ENCODE measurements around the gene MIOX. TPM values are rescaled to one million over a fixed set of nuclear protein-coding genes. Genes with fewer than 3 reads are reported as not detected.

The MIOX gene
- total RNA-seq (2012; rRNA removed), result not detected in 2 replicates

DNA sequence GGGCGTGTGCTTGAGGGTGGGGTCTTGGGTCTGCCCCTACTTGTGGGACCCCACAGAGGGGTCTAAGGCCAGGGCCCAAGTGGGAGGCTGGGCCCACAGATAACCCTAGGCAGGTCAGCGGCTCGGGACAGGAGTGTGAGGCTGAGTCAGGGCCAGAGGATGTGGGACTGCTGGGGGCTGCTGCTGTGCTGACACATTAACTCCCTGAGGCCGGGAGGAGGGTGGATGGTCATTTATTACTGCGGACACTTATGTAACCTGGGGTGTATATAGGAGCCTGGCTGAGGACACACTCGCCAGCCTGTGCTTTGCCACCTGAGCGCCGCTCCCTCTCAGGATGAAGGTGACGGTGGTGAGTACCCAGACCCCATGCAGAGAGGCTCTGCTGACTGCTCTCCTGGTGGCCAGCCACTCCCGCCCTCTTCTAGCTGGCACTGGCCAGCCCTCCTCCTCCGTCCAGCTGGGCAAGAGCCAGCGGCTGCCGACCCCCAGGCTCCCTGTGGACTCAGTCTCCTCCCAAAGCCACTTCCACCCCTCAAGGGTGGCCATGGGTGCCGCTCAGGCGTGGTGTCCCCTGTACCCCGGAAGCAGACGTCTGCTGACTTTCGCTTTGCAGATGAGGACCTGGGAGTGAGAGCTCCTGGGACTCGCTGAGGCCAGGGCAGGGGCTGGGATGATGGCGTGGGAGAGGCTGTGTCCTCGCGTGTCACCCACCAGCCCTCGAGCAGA, at the start of gene MIOX:
TSS of gene MIOX (plus strand) at position 299 of the 729 bp plus-strand sequence. CDS start at position 338, 39 bp downstream.
- no peak within 1 kb of the TSS for H3K4me3 ChIP-seq (ENCODE audit: low read length)

DNA sequence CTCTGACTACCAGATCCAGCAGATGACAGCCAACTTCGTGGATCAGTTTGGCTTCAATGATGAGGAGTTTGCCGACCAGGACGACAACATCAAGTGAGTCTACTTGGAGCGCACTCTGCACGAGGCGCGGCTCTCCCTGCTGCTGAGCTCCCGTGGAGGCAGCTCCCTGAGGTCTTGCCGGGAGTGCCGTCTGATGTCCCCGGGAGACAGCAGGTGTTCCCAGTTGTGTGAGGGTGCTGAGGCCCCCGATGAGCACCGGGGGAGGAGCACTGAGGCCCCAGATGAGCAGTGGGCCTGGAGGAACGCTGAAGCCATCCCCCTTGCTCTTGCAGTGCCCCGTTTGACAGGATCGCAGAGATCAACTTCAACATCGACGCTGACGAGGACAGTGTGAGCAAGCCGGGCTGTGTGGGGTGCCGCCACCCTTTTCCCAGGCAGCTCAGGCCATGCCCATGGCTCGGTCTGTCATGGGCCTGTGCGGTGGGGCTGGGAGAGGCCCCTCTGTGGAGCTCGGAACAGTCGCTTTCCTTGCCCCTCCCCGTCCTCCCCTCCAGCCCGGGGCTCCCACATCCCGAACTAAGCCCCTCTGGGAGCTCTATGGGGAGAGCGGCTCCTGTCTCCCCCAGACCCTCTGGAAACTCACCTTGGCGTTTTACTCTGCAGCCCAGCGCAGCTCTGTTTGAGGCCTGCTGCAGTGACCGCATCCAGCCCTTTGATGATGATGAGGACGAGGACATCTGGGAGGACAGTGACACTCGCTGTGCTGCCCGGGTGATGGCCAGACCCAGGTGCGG, 49.0 kb upstream of the MIOX start:
- no peak overlapping the region for H3K9ac ChIP-seq (ENCODE audit: low read depth, low read length)
- H3K4me3 ChIP-seq (ENCODE audit: low read length), result no peak overlapping the region
- no peak overlapping the region for H3K4me2 ChIP-seq (ENCODE audit: low read length)
- H3K4me1 ChIP-seq (ENCODE audit: control insufficient read depth, insufficient read depth, low read length), result no peaks in the 10 kb centered on the region
- H3K36me3 ChIP-seq (ENCODE audit: insufficient read depth, low read length), result peaks cover 67% of the 10 kb centered on the region
- no peaks in the 10 kb centered on the region for H3K9me3 ChIP-seq (replicated peaks; ENCODE audit: low read length)
- H3K27me3 ChIP-seq (ENCODE audit: control insufficient read depth, insufficient read depth, low read length), result no peaks in the 10 kb centered on the region

More for the DNA sequence above, at the start of gene MIOX:
- H3K27me3 ChIP-seq (ENCODE audit: control insufficient read depth, insufficient read depth, low read length), result peaks cover 15% of the 10 kb centered on the region
- H3K9me3 ChIP-seq (replicated peaks; ENCODE audit: low read length), result no peaks in the 10 kb centered on the region
- H3K36me3 ChIP-seq (ENCODE audit: insufficient read depth, low read length), result no peaks in the 10 kb centered on the region
- no peak within 1 kb of the TSS for H3K9ac ChIP-seq (ENCODE audit: low read depth, low read length)
- H3K4me2 ChIP-seq (ENCODE audit: low read length), result no peak within 1 kb of the TSS
- peaks cover 6% of the 10 kb centered on the region for H3K4me1 ChIP-seq (ENCODE audit: control insufficient read depth, insufficient read depth, low read length)

DNA sequence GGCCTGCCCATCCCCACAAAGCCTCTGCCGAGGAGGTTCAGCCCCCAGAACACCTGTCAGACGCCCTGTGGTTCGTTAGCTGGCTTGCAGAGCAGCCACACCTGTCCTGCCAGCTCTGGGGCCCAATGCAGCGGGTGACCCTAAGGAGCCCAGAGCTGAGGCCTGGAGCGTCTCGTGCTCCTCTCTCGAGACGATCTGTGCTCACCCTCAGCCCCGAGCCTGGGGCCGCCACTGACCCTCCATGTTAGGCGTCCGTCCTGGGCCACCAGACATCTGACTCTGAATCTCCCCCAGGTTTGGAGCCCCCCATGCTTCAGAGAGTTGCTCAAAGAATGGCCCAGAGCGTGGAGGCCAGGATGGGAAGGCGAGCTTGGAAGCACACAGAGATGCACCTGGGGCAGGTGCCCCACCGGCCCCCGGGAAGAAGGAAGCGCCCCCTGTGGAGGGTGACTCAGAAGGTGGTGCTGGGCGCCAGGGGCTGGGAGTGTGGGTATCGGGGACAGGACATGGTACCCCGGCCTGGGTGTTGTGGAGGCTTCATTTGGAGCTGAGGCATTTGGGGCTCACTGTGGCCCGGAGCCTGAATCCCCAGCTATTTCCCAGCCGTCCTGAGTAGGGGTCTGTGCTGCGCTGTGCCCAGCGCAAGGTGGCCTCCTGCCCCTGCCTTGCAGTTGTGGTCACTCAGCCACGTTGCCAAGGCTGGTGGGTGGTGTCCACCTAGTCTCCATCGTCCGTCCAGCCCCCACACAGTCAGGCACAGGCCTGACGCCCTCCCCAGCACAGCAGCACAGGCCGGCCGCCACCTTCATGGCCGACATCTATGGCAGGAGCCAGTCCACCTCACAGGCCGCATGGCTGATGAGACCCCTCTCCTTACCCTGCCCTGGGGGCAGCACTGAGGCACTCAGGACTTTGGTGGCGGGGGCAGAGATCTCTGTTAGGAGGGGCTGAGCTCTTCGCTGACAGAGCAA, 48.1 kb upstream of the MIOX start:
- no peaks in the 10 kb centered on the region for H3K27me3 ChIP-seq (ENCODE audit: control insufficient read depth, insufficient read depth, low read length)
- no peaks in the 10 kb centered on the region for H3K9me3 ChIP-seq (replicated peaks; ENCODE audit: low read length)
- H3K36me3 ChIP-seq (ENCODE audit: insufficient read depth, low read length), result peaks cover 64% of the 10 kb centered on the region
- H3K4me3 ChIP-seq (ENCODE audit: low read length), result no peak overlapping the region
- no peaks in the 10 kb centered on the region for H3K4me1 ChIP-seq (ENCODE audit: control insufficient read depth, insufficient read depth, low read length)
- no peak overlapping the region for H3K4me2 ChIP-seq (ENCODE audit: low read length)
- H3K9ac ChIP-seq (ENCODE audit: low read depth, low read length), result no peak overlapping the region

DNA sequence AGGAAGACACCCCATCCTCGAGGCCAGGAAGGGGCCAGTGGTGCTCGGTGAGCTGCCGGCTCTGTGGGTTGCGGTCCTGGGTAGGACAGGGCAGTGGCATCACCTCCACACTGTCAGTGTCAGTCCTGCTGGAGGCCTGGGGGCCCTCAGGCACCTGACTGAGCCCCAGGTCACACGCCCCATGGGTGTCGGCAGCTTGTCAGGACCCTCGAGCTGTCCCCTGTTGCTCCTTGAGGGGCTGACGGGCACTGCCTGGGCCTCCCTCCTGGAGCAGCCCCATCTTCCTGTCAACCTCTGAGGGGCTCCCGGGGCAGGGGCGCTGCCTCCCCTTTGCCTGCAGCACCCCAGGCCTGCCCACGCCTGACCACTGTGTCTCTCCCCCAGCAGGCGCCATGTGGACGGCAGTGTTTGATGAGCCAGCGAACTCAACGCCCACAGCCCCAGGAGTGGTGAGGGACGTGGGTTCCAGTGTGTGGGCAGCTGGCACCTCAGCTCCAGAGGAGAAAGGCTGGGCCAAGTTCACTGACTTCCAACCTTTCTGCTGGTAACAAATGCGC, 47.3 kb upstream of the MIOX start:
- H3K4me2 ChIP-seq (ENCODE audit: low read length), result no peak overlapping the region
- no peaks in the 10 kb centered on the region for H3K9me3 ChIP-seq (replicated peaks; ENCODE audit: low read length)
- no peak overlapping the region for H3K4me3 ChIP-seq (ENCODE audit: low read length)
- H3K4me1 ChIP-seq (ENCODE audit: control insufficient read depth, insufficient read depth, low read length), result peaks cover 4% of the 10 kb centered on the region
- H3K27me3 ChIP-seq (ENCODE audit: control insufficient read depth, insufficient read depth, low read length), result no peaks in the 10 kb centered on the region
- H3K9ac ChIP-seq (ENCODE audit: low read depth, low read length), result no peak overlapping the region
- H3K36me3 ChIP-seq (ENCODE audit: insufficient read depth, low read length), result peaks cover 68% of the 10 kb centered on the region

DNA sequence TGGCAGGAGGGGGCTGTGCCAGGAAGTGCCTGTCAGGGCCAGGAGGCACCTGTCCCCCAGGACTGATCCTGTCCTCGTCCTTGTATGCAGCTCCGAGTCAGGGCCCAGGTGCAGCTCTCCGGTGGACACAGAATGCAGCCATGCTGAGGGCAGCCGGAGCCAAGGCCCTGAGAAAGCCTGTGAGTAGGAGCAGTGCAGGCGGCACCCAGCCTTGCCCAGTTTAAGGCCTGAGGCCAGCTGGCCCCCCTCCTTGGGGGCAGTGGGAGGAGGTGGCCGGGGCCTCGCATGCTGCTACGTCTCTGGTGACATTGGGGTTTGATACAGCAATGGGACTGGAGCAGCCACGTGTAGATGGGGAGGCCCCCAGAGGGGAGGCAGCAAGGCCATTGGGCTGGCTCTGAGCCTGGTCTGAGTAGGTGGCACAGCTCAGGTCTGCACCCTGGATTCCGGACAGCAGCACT, 46.8 kb upstream of the MIOX start:
- no peak overlapping the region for H3K4me3 ChIP-seq (ENCODE audit: low read length)
- H3K9me3 ChIP-seq (replicated peaks; ENCODE audit: low read length), result no peaks in the 10 kb centered on the region
- H3K9ac ChIP-seq (ENCODE audit: low read depth, low read length), result no peak overlapping the region
- H3K4me2 ChIP-seq (ENCODE audit: low read length), result no peak overlapping the region
- peaks cover 8% of the 10 kb centered on the region for H3K4me1 ChIP-seq (ENCODE audit: control insufficient read depth, insufficient read depth, low read length)
- H3K27me3 ChIP-seq (ENCODE audit: control insufficient read depth, insufficient read depth, low read length), result no peaks in the 10 kb centered on the region
- peaks cover 66% of the 10 kb centered on the region for H3K36me3 ChIP-seq (ENCODE audit: insufficient read depth, low read length)

DNA sequence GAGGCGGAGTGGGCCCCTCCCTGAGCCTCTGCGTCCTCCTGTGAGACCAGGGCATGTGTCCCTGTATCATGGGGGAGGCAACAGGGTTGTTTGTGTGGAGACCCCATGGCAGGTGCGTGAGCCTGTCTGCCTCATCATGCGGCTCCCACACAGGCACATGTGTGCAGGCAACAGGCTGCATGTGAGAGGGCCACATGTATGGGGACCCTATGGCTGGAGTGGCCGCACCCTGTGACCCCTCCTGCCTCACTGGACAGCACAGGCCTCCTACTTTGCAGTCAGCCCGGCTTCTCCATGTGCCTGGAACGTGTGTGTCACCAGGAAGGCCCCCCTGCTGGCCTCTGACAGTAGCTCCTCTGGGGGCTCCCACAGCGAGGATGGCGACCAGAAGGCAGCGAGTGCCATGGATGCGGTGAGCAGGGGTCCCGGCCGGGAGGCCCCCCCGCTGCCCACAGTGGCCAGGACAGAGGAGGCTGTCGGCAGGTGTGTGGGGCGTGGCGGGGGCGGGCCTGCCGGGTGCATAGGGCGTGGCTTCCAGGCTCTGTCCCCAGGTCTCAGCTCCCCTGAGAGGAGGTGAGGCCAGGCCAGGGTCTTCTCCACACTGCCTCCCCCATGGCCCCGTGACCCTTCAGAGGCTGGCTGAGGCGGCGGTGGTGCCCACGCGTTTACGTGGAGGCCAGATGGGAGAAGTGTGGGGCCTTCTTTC, 46.0 kb upstream of the MIOX start:
- H3K27me3 ChIP-seq (ENCODE audit: control insufficient read depth, insufficient read depth, low read length), result no peaks in the 10 kb centered on the region
- H3K4me3 ChIP-seq (ENCODE audit: low read length), result no peak overlapping the region
- no peak overlapping the region for H3K9ac ChIP-seq (ENCODE audit: low read depth, low read length)
- no peaks in the 10 kb centered on the region for H3K9me3 ChIP-seq (replicated peaks; ENCODE audit: low read length)
- no peak overlapping the region for H3K4me2 ChIP-seq (ENCODE audit: low read length)
- peaks cover 67% of the 10 kb centered on the region for H3K36me3 ChIP-seq (ENCODE audit: insufficient read depth, low read length)
- peaks cover 9% of the 10 kb centered on the region for H3K4me1 ChIP-seq (ENCODE audit: control insufficient read depth, insufficient read depth, low read length)

DNA sequence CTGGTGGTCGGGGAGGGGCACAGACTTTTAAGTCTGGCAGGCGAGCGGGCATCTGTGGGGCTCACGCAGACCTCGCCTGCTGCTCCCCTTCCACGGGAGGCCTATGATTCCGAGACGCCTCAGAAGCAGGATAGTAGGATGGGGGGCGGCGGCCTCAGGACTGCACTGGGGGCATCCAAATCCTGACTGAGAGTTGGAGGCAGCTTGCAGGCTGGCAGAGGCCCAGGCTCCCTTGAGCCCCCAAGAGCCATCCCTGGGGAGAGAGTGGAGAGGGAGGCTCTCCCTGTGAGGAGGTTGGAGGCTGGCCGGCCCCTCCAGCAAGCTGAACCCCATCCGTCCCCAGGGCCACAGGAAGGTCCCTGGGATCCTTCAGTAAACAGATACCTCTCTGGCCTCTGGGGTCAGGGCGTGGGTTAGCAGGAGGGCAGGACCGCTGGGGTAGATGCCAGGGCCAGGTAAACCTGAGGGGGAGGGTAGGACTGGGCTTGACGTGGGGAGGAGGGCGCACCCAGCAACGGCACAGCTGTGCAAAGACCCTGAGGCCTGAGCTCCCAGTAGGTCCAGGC, 45.1 kb upstream of the MIOX start:
- Histone ChIP-seq H3K36me3 (ENCODE audit: insufficient read depth, low read length) (peaks cover 63% of the 10 kb centered on the region), H3K4me2 (ENCODE audit: low read length) (no peak overlapping the region), H3K4me1 (ENCODE audit: control insufficient read depth, insufficient read depth, low read length) (peaks cover 9% of the 10 kb centered on the region), H3K9me3 (replicated peaks; ENCODE audit: low read length) (no peaks in the 10 kb centered on the region), H3K27me3 (ENCODE audit: control insufficient read depth, insufficient read depth, low read length) (no peaks in the 10 kb centered on the region), H3K4me3 (ENCODE audit: low read length) (no peak overlapping the region), H3K9ac (ENCODE audit: low read depth, low read length) (no peak overlapping the region)

DNA sequence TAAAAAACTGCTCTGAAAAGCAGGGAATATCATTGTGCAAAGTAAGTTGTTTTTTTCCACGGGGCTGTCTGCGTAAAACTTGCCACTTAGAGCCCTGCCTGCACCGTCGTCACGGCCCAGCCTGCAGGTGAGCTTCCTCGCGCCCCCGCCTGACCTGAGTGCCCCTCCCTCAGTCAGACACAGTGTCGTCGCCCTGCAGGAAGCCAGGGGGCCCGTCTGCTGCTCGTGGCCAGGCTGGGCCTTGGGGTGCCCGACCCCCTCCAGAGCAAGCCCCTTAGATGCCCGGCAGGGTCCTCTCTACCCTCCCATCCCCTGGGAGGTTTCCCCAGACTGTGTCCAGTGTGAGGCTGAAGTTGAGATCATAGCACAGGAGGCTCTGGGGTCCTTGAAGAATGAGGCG, 43.5 kb upstream of the MIOX start:
- Histone ChIP-seq H3K36me3 (ENCODE audit: insufficient read depth, low read length) (peaks cover 61% of the 10 kb centered on the region), H3K27me3 (ENCODE audit: control insufficient read depth, insufficient read depth, low read length) (no peaks in the 10 kb centered on the region), H3K4me2 (ENCODE audit: low read length) (no peak overlapping the region), H3K9ac (ENCODE audit: low read depth, low read length) (no peak overlapping the region), H3K4me1 (ENCODE audit: control insufficient read depth, insufficient read depth, low read length) (peaks cover 9% of the 10 kb centered on the region), H3K9me3 (replicated peaks; ENCODE audit: low read length) (no peaks in the 10 kb centered on the region), H3K4me3 (ENCODE audit: low read length) (no peak overlapping the region)

DNA sequence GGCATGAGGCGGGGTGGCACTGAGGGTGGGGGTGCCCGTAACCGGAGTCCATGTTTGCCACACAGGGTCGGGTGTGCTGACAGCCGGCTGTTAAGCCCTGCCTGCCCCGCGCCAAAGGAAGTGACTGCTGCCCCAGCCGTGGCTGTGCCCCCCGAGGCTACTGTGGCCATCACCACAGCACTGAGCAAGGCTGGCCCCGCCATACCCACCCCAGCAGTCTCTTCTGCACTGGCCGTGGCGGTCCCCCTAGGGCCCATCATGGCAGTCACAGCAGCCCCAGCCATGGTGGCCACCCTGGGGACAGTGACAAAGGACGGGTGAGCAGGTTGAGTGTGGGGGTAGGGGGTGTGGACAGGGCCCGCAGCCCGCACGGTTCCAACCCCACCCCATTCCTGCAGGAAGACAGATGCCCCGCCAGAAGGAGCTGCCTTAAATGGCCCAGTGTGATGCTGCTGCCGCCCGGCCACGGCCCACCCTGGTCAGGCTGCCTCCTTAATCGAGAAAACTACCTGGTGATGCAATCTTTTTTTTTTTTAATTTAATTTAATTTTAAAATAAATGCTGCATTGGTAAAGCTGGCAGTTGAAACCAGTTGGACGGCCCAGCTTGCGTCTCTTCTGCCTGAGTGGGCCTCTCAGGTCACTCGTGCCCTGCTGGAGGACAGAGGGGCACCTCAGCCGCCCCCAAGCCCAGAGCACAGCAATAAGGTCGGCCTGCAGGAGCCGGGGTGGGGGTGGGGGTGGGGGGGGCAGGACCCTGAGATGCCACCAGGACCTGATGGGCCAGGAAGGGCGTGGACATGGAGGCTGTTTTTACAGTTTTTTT, 42.6 kb upstream of the MIOX start:
- Histone ChIP-seq H3K27me3 (ENCODE audit: control insufficient read depth, insufficient read depth, low read length) (no peaks in the 10 kb centered on the region), H3K4me2 (ENCODE audit: low read length) (no peak overlapping the region), H3K9me3 (replicated peaks; ENCODE audit: low read length) (no peaks in the 10 kb centered on the region), H3K4me1 (ENCODE audit: control insufficient read depth, insufficient read depth, low read length) (peaks cover 9% of the 10 kb centered on the region), H3K9ac (ENCODE audit: low read depth, low read length) (no peak overlapping the region), H3K4me3 (ENCODE audit: low read length) (no peak overlapping the region), H3K36me3 (ENCODE audit: insufficient read depth, low read length) (peaks cover 61% of the 10 kb centered on the region)

DNA sequence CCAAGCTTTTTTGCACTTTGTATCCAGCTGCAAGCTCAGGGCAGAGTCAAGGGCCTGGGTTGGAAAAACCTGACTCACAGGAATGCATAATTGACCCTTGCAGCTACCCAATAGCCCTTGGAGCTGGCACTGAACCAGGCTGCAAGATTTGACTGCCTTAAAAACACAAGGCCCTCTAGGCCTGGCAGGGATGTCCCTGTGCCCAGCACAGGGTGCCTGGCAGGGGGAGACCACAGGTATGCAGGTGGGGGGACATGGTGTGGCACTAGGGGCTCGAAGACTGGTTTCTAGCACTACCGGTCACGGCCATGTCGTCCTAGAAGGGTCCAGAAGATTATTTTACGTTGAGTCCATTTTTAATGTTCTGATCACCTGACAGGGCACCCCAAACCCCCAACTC, 42.0 kb upstream of the MIOX start:
- peaks cover 58% of the 10 kb centered on the region for H3K36me3 ChIP-seq (ENCODE audit: insufficient read depth, low read length)
- H3K4me2 ChIP-seq (ENCODE audit: low read length), result no peak overlapping the region
- peaks cover 9% of the 10 kb centered on the region for H3K4me1 ChIP-seq (ENCODE audit: control insufficient read depth, insufficient read depth, low read length)
- H3K27me3 ChIP-seq (ENCODE audit: control insufficient read depth, insufficient read depth, low read length), result no peaks in the 10 kb centered on the region
- H3K9me3 ChIP-seq (replicated peaks; ENCODE audit: low read length), result no peaks in the 10 kb centered on the region
- no peak overlapping the region for H3K9ac ChIP-seq (ENCODE audit: low read depth, low read length)
- H3K4me3 ChIP-seq (ENCODE audit: low read length), result no peak overlapping the region
